Pons (tissue), 1 donor: ENCODE data around the gene NMUR1.
A peak's percentile ranks its signal among the peaks of the same experiment; 100 is the strongest.

Source experiments
- DNase-seq: peaks from one replicate; pipeline ENCODE4 v3.0.0-alpha.2; 2016; ENCODE audit warnings: low spot score

NMUR1 gene

GRCh38 chr2:231525248-231526163, 4.7 kb downstream of the NMUR1 start:
- no peak for DNase-seq

DNA sequence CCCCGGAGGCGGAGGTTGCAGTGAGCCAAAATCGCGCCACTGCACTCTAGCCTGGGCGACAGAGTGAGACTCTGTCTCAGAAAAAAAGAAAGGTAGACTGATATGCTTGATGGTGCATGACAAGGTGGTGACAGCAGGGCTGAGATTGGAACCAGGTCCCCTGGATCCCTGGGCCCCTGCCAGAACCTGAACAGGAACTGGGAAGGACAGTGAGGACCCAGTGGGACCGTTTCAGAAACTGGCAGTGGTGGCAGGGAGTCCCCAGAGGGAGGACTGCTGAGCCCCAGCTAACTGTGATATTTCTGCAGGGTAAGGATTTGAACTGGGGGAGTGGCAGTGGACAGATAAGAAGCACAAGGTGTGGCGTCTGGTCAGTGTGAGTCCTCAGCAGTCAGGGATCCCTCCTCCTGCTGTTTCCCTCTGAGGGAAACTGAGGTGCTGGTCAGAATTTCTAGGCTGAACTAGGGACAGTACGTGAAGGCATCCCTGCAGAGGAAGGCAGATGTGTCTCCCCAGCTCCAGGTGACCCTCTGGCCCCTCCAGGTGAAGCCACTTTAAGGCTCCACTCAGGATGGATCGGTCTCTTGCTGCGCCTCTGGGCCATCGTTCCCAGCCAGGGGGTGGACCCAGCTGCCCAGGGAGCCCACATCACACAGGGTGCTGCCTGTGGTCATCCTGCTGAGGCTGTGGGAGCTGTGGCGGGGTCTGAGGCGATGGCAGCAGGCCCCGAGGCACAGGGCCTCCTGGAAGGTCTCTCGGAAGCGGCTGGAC, 5.6 kb downstream of the NMUR1 start:
- DNase-seq = no peak

DNA sequence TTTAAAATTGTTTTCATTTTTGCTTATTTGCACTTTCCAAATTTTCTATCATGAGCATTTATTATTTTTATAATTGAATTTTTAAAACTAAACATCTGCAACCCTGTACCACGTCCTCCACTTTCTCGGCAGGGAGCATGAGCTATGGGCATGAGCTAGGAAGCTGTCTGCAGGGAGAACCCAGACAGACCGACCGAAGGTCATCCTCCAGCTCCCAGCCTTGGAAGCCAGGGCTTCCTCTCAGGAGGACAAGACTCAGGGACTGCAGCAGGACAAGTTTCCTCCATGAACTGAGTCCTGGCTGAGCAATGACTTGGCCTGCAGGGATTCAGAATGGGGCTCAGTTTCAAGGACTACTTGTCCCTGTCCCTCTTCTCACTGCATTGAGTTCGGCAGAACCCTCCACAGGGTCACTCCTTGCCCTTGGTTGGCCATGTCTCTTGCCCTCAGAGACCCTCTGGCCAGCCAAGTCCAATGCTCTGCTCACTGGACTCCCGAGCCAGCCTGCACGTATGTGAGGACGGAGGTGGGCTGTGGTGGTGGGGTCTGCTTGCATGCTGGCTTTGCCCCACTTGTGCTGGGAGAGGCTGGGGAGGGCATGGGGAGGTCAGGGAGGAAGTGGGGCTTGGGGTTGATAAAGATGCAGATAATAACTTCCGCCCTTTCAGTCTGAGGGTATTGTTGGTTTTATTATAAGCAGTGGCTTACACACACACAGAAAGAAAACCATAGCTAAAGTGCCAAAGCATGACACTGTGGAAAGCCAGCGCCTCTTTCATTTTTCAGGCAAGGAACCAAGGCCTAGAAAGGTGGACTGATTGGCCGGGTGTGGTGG, 6.6 kb downstream of the NMUR1 start:
- DNase-seq = no peak

DNA sequence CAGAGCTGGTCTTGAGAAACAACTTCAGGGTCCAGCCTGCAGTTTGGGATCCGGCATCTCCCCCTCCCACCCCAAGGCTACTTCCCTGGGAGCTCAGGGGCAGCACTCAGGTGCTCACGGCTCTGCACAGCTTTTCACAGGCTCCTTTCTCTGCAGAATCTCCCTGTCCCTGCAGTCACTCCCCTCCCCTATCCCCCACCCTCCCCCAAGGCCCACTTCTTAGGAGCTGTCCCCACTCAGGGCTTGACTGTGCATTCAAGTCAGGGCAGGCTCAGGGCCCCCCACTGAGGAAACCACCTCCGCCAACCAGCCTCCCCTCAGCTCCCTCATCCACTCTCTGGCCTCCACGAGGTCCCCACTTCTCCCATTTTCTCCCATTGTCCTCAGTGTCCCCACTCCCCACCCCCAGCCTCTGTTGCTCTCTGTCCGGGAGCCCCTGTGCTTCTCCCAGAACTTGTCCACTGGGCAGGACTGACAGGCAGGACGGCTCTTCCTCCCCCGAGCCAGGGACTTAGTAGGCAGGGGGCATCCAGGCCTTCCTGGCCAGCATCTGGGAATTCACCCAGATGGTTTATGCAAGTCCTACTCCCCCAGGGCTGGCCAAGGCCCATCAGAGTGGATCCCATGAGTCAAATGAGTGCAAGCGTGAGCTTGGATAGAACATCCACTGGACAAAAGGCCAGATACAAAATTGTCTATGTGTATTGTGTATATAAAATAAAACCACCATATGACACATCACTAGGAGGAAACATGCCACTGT, 7.6 kb downstream of the NMUR1 start:
- no peak for DNase-seq

DNA sequence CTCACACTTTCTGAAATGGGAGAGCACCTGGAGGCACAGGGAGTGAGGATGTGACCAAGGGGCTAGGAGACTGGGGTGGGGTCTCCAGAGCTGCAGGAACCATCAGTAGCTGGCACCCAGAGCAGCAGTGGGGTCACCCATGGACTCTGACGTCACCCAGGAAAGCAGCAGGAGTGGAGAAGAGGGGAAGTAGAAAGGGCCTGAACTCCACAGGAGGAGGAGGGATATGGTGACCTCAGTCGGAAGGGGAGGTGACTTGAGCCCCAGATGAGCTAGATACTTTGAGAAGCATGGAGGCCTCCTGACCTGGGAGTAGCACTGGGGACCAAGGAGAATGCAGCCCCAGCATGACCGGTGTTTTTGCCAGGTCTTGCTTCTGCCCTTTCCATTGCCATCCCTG, 8.8 kb downstream of the NMUR1 start:
- no peak for DNase-seq

DNA sequence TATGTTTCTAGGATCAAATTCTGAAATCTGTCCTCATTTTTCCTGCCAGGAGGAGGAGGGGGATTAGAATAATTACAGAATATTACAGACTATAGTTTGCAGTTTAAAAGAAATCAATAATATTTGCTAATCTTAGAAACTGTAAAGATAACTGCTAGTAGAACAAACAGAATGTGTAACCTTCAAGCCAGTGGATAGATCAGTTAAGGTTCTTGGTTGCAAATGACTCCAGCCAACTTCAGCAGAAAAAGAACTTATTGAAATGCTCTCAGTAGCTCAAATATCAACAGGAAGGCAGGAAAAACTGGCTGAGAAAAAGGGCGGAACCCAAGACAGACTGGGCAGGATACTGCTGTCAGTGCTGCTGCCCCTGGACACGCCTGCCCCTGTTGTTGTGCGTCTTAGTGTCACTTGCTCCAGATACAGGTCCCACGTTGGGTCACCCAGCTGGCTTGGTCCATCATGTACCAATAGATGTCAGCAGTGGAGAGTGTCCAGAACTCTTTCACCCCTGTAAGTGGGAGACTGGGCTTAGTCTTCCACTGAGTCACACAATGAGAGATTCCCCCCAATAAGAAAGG, 10.2 kb downstream of the NMUR1 start:
- no peak for DNase-seq

DNA sequence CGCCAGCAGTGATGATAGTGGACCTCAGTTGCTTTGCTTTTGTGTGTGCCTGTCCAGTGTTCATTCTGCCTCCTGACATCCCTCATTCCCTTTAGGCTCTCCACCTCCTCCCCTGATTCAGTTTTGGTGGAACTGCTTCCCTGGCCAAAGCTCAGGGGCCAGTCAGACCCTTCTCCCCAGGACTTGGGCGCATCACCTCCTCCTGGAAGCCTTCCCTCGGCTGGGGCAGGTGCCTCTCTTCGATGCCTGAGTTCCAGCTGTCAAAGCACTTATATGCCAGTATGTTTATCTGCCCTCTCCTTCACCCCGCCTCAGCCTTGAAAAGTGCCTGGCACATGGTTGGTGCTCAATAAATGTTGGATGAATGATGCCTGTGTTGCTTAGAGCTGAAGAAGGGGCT, 11.5 kb downstream of the NMUR1 start:
- no peak for DNase-seq

- DNase-seq = no peak
Observed at GRCh38 chr2:231515603-231516002, 14.6 kb downstream of the NMUR1 start.

- DNase-seq = peak; percentile 33
Observed at GRCh38 chr2:231514951-231515297, 15.3 kb downstream of the NMUR1 start.

- DNase-seq = peak; percentile 94
Observed at GRCh38 chr2:231514225-231514950, 15.9 kb downstream of the NMUR1 start.

DNA sequence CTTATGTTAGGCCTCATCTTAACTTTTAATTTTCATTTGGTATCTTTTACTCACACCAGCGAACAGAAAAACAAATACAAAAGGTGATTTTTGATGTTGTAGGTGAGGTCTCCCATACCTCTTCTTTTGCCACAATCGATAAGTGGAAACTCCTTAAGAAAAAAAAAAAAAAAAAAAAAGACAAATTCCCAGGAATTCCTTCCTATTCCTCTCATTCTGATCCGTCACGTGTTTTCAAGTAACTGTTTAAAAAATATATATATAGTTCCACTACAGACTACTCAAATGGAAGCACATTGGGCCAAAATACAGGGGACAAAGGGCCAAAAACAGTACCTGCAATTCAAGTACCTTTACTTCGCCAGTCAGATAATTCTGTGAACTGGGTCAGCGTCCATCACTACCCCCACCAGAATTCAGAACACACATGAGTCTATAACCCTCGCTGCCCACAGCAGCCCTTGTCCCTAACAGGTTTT, 16.5 kb downstream of the NMUR1 start:
- no peak for DNase-seq

GRCh38 chr2:231512222-231512621, 18.0 kb downstream of the NMUR1 start:
- peak; percentile 88 for DNase-seq

- no peak for DNase-seq
Observed at GRCh38 chr2:231503766-231504165, 26.5 kb downstream of the NMUR1 start.

- no peak for DNase-seq
Observed at GRCh38 chr2:231502596-231502995, 27.6 kb downstream of the NMUR1 start.

GRCh38 chr2:231497651-231498050, 32.6 kb downstream of the NMUR1 start:
- no peak for DNase-seq

DNA sequence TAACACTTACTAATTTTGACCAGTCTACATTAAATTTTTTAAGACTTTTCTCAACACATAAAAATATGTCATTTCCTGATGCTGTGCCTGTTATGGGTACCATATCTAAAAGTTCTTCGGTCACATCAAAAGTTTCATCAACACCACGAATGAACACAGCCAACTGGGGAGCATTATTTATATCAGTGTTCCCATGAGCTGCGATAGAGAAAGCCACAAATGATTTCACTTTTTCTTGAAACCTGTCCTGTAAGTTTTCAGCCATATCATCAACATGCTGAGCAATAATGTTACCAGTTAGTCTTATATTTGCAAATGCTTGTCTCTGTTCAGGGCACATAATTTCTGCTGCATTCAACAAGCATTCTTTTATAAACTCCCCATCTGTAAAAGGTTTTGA, 35.6 kb downstream of the NMUR1 start:
- no peak for DNase-seq

DNA sequence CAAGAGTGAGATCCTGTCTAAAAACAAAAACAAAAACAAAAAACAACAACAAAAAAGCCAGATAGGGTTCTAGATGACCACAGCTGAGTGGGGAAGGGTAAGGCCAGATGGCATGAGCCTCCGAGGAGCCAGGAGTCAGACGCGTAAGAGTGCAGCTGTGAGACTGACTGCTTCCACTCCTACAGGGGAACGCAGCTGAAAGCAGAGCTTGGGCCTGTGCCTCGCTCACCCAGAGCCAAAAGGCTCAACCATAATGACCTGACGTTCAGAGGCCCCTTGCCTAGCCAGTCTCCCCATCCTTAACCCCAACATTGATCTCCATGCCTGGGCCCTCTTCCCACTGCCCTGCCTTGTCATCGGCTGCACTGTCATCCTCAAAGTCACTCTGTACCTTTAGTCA, 39.4 kb downstream of the NMUR1 start:
- no peak for DNase-seq

GRCh38 chr2:231489990-231490389, 40.3 kb downstream of the NMUR1 start:
- DNase-seq = no peak

DNA sequence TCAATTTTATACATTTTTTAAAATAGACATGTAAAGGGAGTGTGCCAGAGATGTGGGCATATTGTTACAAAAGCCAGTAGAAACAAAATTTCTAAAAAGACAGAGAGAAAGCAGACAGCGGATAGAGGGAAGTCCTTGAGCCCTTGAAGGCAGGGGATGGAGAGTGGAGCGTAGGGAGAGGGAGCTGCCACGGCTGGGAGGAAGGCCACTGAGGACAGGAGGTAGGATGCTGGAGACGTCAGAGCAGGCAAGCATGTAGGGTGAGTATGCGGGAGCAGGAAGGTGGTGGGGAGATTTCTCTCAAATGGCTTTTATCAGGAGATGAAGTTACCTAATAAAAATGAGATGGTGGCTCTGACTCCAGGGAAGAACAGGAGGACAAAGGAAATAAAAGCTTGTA, 41.9 kb downstream of the NMUR1 start:
- DNase-seq = no peak

GRCh38 chr2:231486851-231487596, 43.2 kb downstream of the NMUR1 start:
- DNase-seq = no peak
